NCI-H2196 (cell line): ENCODE measurements around the gene REV1.
"Not testable (repeated sequence)": the region's sequence is repeated elsewhere in the genome, so short reads cannot be mapped to it uniquely, and the experiment has no call there.

Experiments used
- DNase-seq: peaks from one replicate; lab custom pipeline; 2025; ENCODE audit not compliant: unreplicated experiment; lab: John Stamatoyannopoulos, UW

Gene REV1

DNA sequence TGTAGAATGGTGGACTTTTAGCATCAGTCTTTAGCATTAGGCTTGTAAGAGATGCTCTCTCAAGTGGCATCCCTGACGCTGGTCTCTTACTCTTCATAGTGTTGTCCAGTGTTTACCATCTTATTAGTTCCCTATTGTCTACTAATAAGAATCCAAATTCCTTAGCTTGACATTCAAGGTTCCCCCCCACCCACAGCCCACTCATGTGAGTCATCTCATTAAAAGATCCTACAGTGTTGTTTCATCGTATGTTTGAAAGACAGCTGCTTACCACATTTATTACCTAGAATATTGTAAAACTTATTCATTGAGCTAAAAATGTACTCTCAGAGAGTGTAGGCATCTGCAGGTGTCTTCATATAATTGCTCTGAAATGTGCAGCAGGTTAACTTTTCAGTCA is 124.2 kb downstream of the REV1 start:
- no peak for DNase-seq

DNA sequence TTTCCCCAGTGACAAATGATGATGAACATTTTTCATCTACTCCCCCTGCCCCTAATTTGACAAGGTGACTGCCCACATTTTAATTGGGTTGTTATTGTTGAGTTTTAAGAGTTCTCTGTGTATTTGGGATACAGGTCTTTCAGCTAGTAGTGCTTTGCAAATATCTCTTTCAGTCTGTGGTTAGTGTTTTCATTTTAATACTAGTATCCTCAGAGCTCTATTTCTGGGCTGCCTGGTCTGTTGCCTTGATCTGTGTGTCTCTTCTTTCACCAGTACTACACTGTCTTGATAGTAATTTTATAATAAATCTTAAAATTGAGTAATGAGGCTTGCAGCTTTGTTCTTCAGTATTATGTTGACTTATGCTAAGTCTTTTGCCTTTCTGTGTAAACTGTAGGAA is 133.0 kb downstream of the REV1 start:
- no peak for DNase-seq

- DNase-seq = not testable (repeated sequence)
Observed at GRCh38 chr2:99354825-99355224, 135.0 kb downstream of the REV1 start.

DNA sequence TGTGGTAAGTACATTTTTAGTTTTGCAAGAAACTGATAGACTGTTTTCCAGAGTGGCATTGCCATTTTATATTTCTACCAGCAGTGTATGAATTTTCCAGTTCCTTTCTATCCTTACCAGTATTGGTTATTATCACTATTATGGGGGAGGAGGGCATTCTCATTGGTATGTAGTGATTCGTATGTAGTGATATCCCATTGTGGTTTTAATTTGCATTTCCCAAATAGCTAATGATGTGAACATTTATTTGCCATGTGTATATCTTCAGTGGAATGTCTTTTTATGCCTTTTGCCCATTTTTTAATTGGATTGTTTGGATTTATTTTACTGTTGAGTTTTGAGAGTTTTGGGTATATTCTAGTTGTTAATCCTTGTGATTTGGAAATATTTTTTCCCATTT is 135.7 kb downstream of the REV1 start:
- no peak for DNase-seq
